Hepatocyte (in vitro differentiated cells): ENCODE data around the gene HSPB9.

ENCODE experiments used
- EZH2 ChIP-seq: fragments of 200-600 bp; sonication (generic); IDR thresholded peaks from 2 replicates; pipeline ENCODE4 v1.6.1; 2016; ENCODE audit warnings: antibody characterized with exemption, mild to moderate bottlenecking, borderline replicate concordance
- EZH2phosphoT487 ChIP-seq: fragments of 200-600 bp; sonication (generic); IDR thresholded peaks from one replicate; pipeline ENCODE4 v1.6.1; 2018; ENCODE audit warnings: antibody characterized with exemption, mild to moderate bottlenecking, low read depth, moderate library complexity; ENCODE audit not compliant: unreplicated experiment, severe bottlenecking
- TF ChIP-seq, protein P1 (sequence below): fragments of 200-600 bp; sonication (generic); IDR thresholded peaks from 2 replicates; pipeline ENCODE4 v1.5.1; 2016; ENCODE audit warnings: antibody characterized with exemption, mild to moderate bottlenecking; ENCODE audit not compliant: poor library complexity

DNA sequence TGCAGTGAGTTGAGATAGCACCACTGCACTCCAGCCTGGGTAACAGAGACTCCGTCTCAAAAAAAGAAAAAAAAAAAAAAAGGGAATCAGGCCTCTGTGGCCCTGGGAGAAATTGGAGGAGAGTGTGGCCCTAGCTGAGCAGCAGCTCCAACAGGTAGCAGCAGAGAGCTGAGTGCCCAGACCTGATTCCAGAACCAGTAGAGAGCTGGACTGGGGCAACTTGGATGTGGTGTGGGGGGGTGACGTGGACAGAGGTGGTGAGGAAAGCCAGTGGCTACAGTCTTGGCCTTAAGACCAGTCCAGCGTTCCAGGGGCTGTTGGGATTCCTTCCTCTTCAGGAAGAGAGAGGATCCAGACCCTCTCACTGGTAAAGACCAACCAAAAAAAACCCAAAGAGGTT is 1.7 kb downstream of the HSPB9 start:
- no peak for TF ChIP-seq EZH2
- TF ChIP-seq, protein P1, sequence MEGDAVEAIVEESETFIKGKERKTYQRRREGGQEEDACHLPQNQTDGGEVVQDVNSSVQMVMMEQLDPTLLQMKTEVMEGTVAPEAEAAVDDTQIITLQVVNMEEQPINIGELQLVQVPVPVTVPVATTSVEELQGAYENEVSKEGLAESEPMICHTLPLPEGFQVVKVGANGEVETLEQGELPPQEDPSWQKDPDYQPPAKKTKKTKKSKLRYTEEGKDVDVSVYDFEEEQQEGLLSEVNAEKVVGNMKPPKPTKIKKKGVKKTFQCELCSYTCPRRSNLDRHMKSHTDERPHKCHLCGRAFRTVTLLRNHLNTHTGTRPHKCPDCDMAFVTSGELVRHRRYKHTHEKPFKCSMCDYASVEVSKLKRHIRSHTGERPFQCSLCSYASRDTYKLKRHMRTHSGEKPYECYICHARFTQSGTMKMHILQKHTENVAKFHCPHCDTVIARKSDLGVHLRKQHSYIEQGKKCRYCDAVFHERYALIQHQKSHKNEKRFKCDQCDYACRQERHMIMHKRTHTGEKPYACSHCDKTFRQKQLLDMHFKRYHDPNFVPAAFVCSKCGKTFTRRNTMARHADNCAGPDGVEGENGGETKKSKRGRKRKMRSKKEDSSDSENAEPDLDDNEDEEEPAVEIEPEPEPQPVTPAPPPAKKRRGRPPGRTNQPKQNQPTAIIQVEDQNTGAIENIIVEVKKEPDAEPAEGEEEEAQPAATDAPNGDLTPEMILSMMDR, result no peak
- no peak for TF ChIP-seq EZH2phosphoT487
